Muscle of back (tissue), 11 donors: Measurements from ENCODE around the gene DENND1A. TPM values are rescaled to one million over a fixed set of nuclear protein-coding genes. Genes with fewer than 3 reads are reported as not detected.
"Not testable (repeated sequence)": the region's sequence is repeated elsewhere in the genome, so short reads cannot be mapped to it uniquely, and the experiment has no call there.

Source experiments
- DNase-seq, 3 donors: peaks; one replicate each; pipeline versions ENCODE4 v3.0.0 to v3.0.0-alpha.2; 2013
- polyA plus RNA-seq, 10 donors: library from polyadenylated mRNA; unstranded; fragments of 120-200 nt; gene quantifications; one replicate each; pipeline ENCODE4 v1.2.1, GENCODE V29; 2013; ENCODE audit not compliant: insufficient read length in 10 of 10

DENND1A gene
- polyA plus RNA-seq, 10 donors: 10.9 to 15.4 (median 13.8) TPM

GRCh38 chr9:123431581-123431980 lies 498.3 kb downstream of the DENND1A start:
- no peak for DNase-seq

GRCh38 chr9:123428450-123428849 lies 501.5 kb downstream of the DENND1A start:
- not testable (repeated sequence) for DNase-seq

- no peak for DNase-seq
Measured at GRCh38 chr9:123426406-123426805, 503.5 kb downstream of the DENND1A start.

GRCh38 chr9:123425836-123426365 lies 504.0 kb downstream of the DENND1A start:
- DNase-seq: no peak

GRCh38 chr9:123425261-123425821 lies 504.6 kb downstream of the DENND1A start:
- DNase-seq: no peak

- DNase-seq: no peak
Measured at GRCh38 chr9:123424552-123425225, 505.2 kb downstream of the DENND1A start.

GRCh38 chr9:123424131-123424530 lies 505.8 kb downstream of the DENND1A start:
- no peak for DNase-seq

GRCh38 chr9:123423311-123423640 lies 506.6 kb downstream of the DENND1A start:
- no peak for DNase-seq

GRCh38 chr9:123422635-123423310 lies 507.2 kb downstream of the DENND1A start:
- no peak for DNase-seq

GRCh38 chr9:123421801-123422455 lies 508.0 kb downstream of the DENND1A start:
- no peak for DNase-seq

GRCh38 chr9:123421186-123421585 lies 508.7 kb downstream of the DENND1A start:
- no peak for DNase-seq

GRCh38 chr9:123420592-123421111 lies 509.3 kb downstream of the DENND1A start:
- no peak for DNase-seq

GRCh38 chr9:123419721-123420591 lies 510.0 kb downstream of the DENND1A start:
- no peak for DNase-seq

- no peak for DNase-seq
Measured at GRCh38 chr9:123419091-123419490, 510.8 kb downstream of the DENND1A start.

GRCh38 chr9:123418506-123418905 lies 511.4 kb downstream of the DENND1A start:
- no peak for DNase-seq

- no peak for DNase-seq
Measured at GRCh38 chr9:123418052-123418430, 511.9 kb downstream of the DENND1A start.

- DNase-seq: no peak
Measured at GRCh38 chr9:123417289-123418051, 512.5 kb downstream of the DENND1A start.

- DNase-seq: no peak
Measured at GRCh38 chr9:123416176-123416575, 513.8 kb downstream of the DENND1A start.

GRCh38 chr9:123414936-123415930 lies 514.7 kb downstream of the DENND1A start:
- no peak for DNase-seq
